Liver (tissue), 9 donors: ENCODE results near the gene PBX4. TPM values are rescaled to one million over a fixed set of nuclear protein-coding genes. Genes with fewer than 3 reads are reported as not detected.

Experiments used
- DNase-seq: peaks from one replicate; pipeline ENCODE4 v3.0.0-alpha.2; 2017; ENCODE audit warnings: low spot score
- H3K27ac ChIP-seq, 2 donors: one replicate each; pipeline ENCODE4 v1.7.0; 2013; ENCODE audit warnings: inconsistent platforms in 2 of 2, low read length in 2 of 2, control low read depth in 1 of 2, low read depth in 1 of 2, mild to moderate bottlenecking in 1 of 2
- H3K27me3 ChIP-seq, 4 donors: one replicate each; pipeline versions ENCODE4 v1.6.1 to v1.7.0; 2013; ENCODE audit warnings: low read length in 3 of 4, inconsistent platforms in 1 of 4, mild to moderate bottlenecking in 1 of 4, moderate library complexity in 1 of 4; ENCODE audit not compliant: control insufficient read depth in 4 of 4, insufficient read depth in 4 of 4
- H3K36me3 ChIP-seq, 4 donors: one replicate each; pipeline versions ENCODE4 v1.6.1 to v1.7.0; 2013; ENCODE audit warnings: low read length in 3 of 4, mild to moderate bottlenecking in 3 of 4, low read depth in 1 of 4, moderate library complexity in 1 of 4; ENCODE audit not compliant: control insufficient read depth in 4 of 4, insufficient read depth in 3 of 4
- H3K4me1 ChIP-seq, 4 donors: one replicate each; pipeline versions ENCODE4 v1.6.1 to v1.7.0; 2013; ENCODE audit warnings: low read length in 3 of 4, mild to moderate bottlenecking in 3 of 4, moderate library complexity in 1 of 4; ENCODE audit not compliant: control insufficient read depth in 4 of 4, insufficient read depth in 4 of 4
- H3K4me3 ChIP-seq, 3 donors: one replicate each; pipeline versions ENCODE4 v1.6.1 to v1.7.0; 2013; ENCODE audit warnings: low read length in 3 of 3, control low read depth in 1 of 3, low read depth in 1 of 3, mild to moderate bottlenecking in 1 of 3
- H3K9ac ChIP-seq, 2 donors: one replicate each; pipeline ENCODE4 v1.7.0; 2013; ENCODE audit warnings: low read length in 2 of 2, mild to moderate bottlenecking in 2 of 2, moderate library complexity in 2 of 2, control low read depth in 1 of 2, low read depth in 1 of 2
- H3K9me3 ChIP-seq, 4 donors: one replicate each; pipeline versions ENCODE4 v1.6.1 to v1.7.0; 2013; ENCODE audit warnings: low read length in 3 of 4; ENCODE audit not compliant: control insufficient read depth in 4 of 4
- ATF3 ChIP-seq: IDR thresholded peaks from 2 replicates; pipeline ENCODE4 v1.6.1; 2016; ENCODE audit warnings: antibody characterized with exemption
- CTCF ChIP-seq: fragments of 150-350 bp; IDR thresholded peaks from 2 replicates; pipeline ENCODE4 v1.5.1; 2017; ENCODE audit warnings: improper control_type of control experiment, low read depth, low read length; ENCODE audit not compliant: missing input control
- EGR1 ChIP-seq, 2 donors: IDR thresholded peaks; 2 replicates each; pipeline ENCODE4 v1.6.1; 2016 to 2018; ENCODE audit warnings: antibody characterized with exemption in 2 of 2, low read depth in 2 of 2
- FOXA1 ChIP-seq: IDR thresholded peaks from 2 replicates; pipeline ENCODE4 v1.6.1; 2016; ENCODE audit warnings: antibody characterized with exemption
- FOXA2 ChIP-seq: IDR thresholded peaks from 2 replicates; pipeline ENCODE4 v1.6.1; 2016; ENCODE audit warnings: antibody characterized with exemption
- GABPA ChIP-seq, 2 donors: IDR thresholded peaks in 1 of 2; conservative IDR thresholded peaks in 1 of 2; 2 replicates each; pipeline ENCODE4 v1.6.1; 2016; ENCODE audit warnings: antibody characterized with exemption in 2 of 2, mild to moderate bottlenecking in 1 of 2, moderate library complexity in 1 of 2
- HNF4A ChIP-seq, 2 donors: conservative IDR thresholded peaks; 2 replicates each; pipeline ENCODE4 v1.6.1; 2016; ENCODE audit warnings: antibody characterized with exemption in 2 of 2, mild to moderate bottlenecking in 2 of 2
- HNF4G ChIP-seq: IDR thresholded peaks from 2 replicates; pipeline ENCODE4 v1.6.1; 2016; ENCODE audit warnings: antibody characterized with exemption
- JUND ChIP-seq, 2 donors: IDR thresholded peaks; 2 replicates each; pipeline ENCODE4 v1.6.1; 2016; ENCODE audit warnings: antibody characterized with exemption in 2 of 2
- MAX ChIP-seq: IDR thresholded peaks from 2 replicates; pipeline ENCODE4 v1.6.1; 2016; ENCODE audit warnings: antibody characterized with exemption
- NR2F2 ChIP-seq: IDR thresholded peaks from 2 replicates; pipeline ENCODE4 v1.6.1; 2016; ENCODE audit warnings: antibody characterized with exemption
- RAD21 ChIP-seq, 2 donors: IDR thresholded peaks; 2 replicates each; pipeline ENCODE4 v1.6.1; 2016; ENCODE audit warnings: antibody characterized with exemption in 2 of 2, mild to moderate bottlenecking in 2 of 2
- REST ChIP-seq: IDR thresholded peaks from 2 replicates; pipeline ENCODE4 v1.6.1; 2016; ENCODE audit warnings: antibody characterized with exemption, mild to moderate bottlenecking
- RXRA ChIP-seq, 2 donors: IDR thresholded peaks; 2 replicates each; pipeline ENCODE4 v1.6.1; 2017 to 2018; ENCODE audit warnings: antibody characterized with exemption in 2 of 2, mild to moderate bottlenecking in 1 of 2
- SP1 ChIP-seq: IDR thresholded peaks from 2 replicates; pipeline ENCODE4 v1.6.1; 2018; ENCODE audit warnings: antibody characterized with exemption, mild to moderate bottlenecking
- TAF1 ChIP-seq: conservative IDR thresholded peaks from 2 replicates; pipeline ENCODE4 v1.6.1; 2016; ENCODE audit warnings: antibody characterized with exemption, mild to moderate bottlenecking
- YY1 ChIP-seq: IDR thresholded peaks from 2 replicates; pipeline ENCODE4 v1.6.1; 2016; ENCODE audit warnings: antibody characterized with exemption, mild to moderate bottlenecking
- ZBTB33 ChIP-seq: IDR thresholded peaks from 2 replicates; pipeline ENCODE4 v1.6.1; 2016; ENCODE audit warnings: antibody characterized with exemption
- WGBS: extraction: QIAGEN DNeasy Blood & Tissue Kit; methylation state at CpG from one replicate; pipeline ENCODE4 v1.1.7; 2013; 5-methylcytosine and 5-hydroxymethylcytosine counted together
- polyA plus RNA-seq, 2 donors: library from polyadenylated mRNA; stranded (reverse) in 1 of 2; unstranded in 1 of 2; fragments of 200-250 nt in 1 of 2; fragments of >200 nt in 1 of 2; fragmentation: Nextera tagmentation in 1 of 2; extraction: Ambion mirVana in 1 of 2; gene quantifications; one replicate each; pipeline versions ENCODE4 v1.2.1 to v1.2.3, GENCODE V29; 2013 to 2015
- total RNA-seq, 2 donors: library from RNA; depleted of rRNA; stranded (reverse); fragments of >200 nt; gene quantifications; one replicate each; pipeline ENCODE4 v1.2.3, GENCODE V29; 2014
- donor health status: healthy.
- donor health status: healthy.
- donor health status: healthy.
- donor health status: healthy.
- donor health status: healthy.

PBX4 gene
- total and polyA plus RNA-seq, 4 donors: 0.19 to 0.59 (median 0.21) TPM; not detected in 1

GRCh38 chr19:19602713-19603324 is 15.7 kb downstream of the PBX4 start:
- TF ChIP-seq RXRA (IDR thresholded peaks at IDR 0.05) (no peak), EGR1 (IDR thresholded peaks at IDR 0.05; ENCODE audit: low read depth in 2 of 2) (no peak), GABPA (IDR thresholded peaks at IDR 0.05 in 1 of 2, conservative IDR thresholded peaks at IDR 0.05 in 1 of 2) (no peak), TAF1 (no peak), SP1 (no peak), HNF4G (no peak), REST (no peak), MAX (no peak), RAD21 (IDR thresholded peaks at IDR 0.05) (no peak), HNF4A (conservative IDR thresholded peaks at IDR 0.05) (no peak), YY1 (no peak), ZBTB33 (no peak), FOXA1 (no peak), FOXA2 (no peak), JUND (IDR thresholded peaks at IDR 0.05) (no peak), CTCF (no peak), ATF3 (no peak), NR2F2 (no peak)
- 49% methylated on average over 3 of the region's 3 CpGs for WGBS
- H3K36me3 ChIP-seq: no peaks in the 10 kb centered on the region
- no peak for DNase-seq
- H3K9ac ChIP-seq: no peak overlapping the region
- no peaks in the 10 kb centered on the region for H3K4me1 ChIP-seq
- no peak overlapping the region for H3K4me3 ChIP-seq
- peaks cover 0 to 3% (median 0%) of the 10 kb centered on the region in 4 donors for H3K9me3 ChIP-seq
- no peak overlapping the region for H3K27ac ChIP-seq
- peaks cover 0 to 2% (median 0%) of the 10 kb centered on the region in 4 donors for H3K27me3 ChIP-seq
